SK-N-SH (cell line): ENCODE data around the gene NPS.

Experiments
- EP300 ChIP-seq, 2 experiments: IDR thresholded peaks; 2 replicates each; pipeline versions ENCODE4 v1.4.0 to v1.6.1; 2012; ENCODE audit warnings: borderline replicate concordance in 1 of 2, low read depth in 1 of 2, low read length in 1 of 2
- RAD21 ChIP-seq: IDR thresholded peaks from 2 replicates; pipeline ENCODE4 v1.6.1; 2012; ENCODE audit warnings: mild to moderate bottlenecking, low read length

- no peak for TF ChIP-seq RAD21
- no peak for TF ChIP-seq EP300 (IDR thresholded peaks at IDR 0.05; ENCODE audit: borderline replicate concordance in 1 of 2, low read depth in 1 of 2, low read length in 1 of 2)
These were observed 16.9 kb upstream of the NPS start for GRCh38 chr10:127532193-127532592.
